Activated CD8-positive, alpha-beta memory T cell treated with anti-CD3 and anti-CD28 coated beads, Interleukin-2, amount 50 U/mL, for 48 hours (primary cell): ENCODE results near the gene ZWILCH.
A peak's percentile ranks its signal among the peaks of the same experiment; 100 is the strongest.
"Not testable (repeated sequence)": the region's sequence is repeated elsewhere in the genome, so short reads cannot be mapped to it uniquely, and the experiment has no call there.

Source experiments
- DNase-seq: peaks from one replicate; pipeline ENCODE4 v3.0.0-alpha.2; 2020

The ZWILCH gene

GRCh38 chr15:66504563-66505429 is at the start of gene ZWILCH, which contains the start of gene RPL4:
Gene ZWILCH, plus strand, starts transcription at chr15:66505326. Its CDS starts 13 bp downstream, at chr15:66505339.
Gene RPL4, minus strand, starts transcription at chr15:66504855. Its CDS starts 65 bp downstream, at chr15:66504790.
- peak; percentile 91 for DNase-seq

GRCh38 chr15:66456211-66456610 is 48.9 kb upstream of the ZWILCH start:
- no peak for DNase-seq

GRCh38 chr15:66459818-66460615 is 45.1 kb upstream of the ZWILCH start:
- no peak for DNase-seq

GRCh38 chr15:66461294-66461693 is 43.8 kb upstream of the ZWILCH start:
- DNase-seq: not testable (repeated sequence)

GRCh38 chr15:66461917-66462316 is 43.2 kb upstream of the ZWILCH start:
- DNase-seq: no peak

GRCh38 chr15:66462627-66463026 is 42.5 kb upstream of the ZWILCH start:
- DNase-seq: no peak

GRCh38 chr15:66465294-66465693 is 39.8 kb upstream of the ZWILCH start:
- not testable (repeated sequence) for DNase-seq

GRCh38 chr15:66467162-66468040 is 37.7 kb upstream of the ZWILCH start:
- DNase-seq: not testable (repeated sequence)

GRCh38 chr15:66470825-66471224 is 34.3 kb upstream of the ZWILCH start:
- DNase-seq: not testable (repeated sequence)

- DNase-seq: no peak
Measured at GRCh38 chr15:66472176-66472999, 32.7 kb upstream of the ZWILCH start.

- DNase-seq: no peak
Measured at GRCh38 chr15:66474135-66474534, 31.0 kb upstream of the ZWILCH start.

GRCh38 chr15:66474963-66475362 is 30.2 kb upstream of the ZWILCH start:
- no peak for DNase-seq

- no peak for DNase-seq
Measured at GRCh38 chr15:66476535-66476934, 28.6 kb upstream of the ZWILCH start.

- DNase-seq: no peak
Measured at GRCh38 chr15:66477011-66477410, 28.1 kb upstream of the ZWILCH start.

- no peak for DNase-seq
Measured at GRCh38 chr15:66480267-66480666, 24.9 kb upstream of the ZWILCH start.

- DNase-seq: no peak
Measured at GRCh38 chr15:66481107-66481856, 23.8 kb upstream of the ZWILCH start.

- DNase-seq: no peak
Measured at GRCh38 chr15:66482539-66482938, 22.6 kb upstream of the ZWILCH start.

- DNase-seq: no peak
Measured at GRCh38 chr15:66483131-66483566, 22.0 kb upstream of the ZWILCH start.

GRCh38 chr15:66484539-66485112 is 20.5 kb upstream of the ZWILCH start:
- peak; percentile 32 for DNase-seq

- DNase-seq: no peak
Measured at GRCh38 chr15:66486887-66487286, 18.2 kb upstream of the ZWILCH start.

GRCh38 chr15:66488525-66488924 is 16.6 kb upstream of the ZWILCH start:
- DNase-seq: no peak
